Measurements from ENCODE around the gene USF2.

DNA sequence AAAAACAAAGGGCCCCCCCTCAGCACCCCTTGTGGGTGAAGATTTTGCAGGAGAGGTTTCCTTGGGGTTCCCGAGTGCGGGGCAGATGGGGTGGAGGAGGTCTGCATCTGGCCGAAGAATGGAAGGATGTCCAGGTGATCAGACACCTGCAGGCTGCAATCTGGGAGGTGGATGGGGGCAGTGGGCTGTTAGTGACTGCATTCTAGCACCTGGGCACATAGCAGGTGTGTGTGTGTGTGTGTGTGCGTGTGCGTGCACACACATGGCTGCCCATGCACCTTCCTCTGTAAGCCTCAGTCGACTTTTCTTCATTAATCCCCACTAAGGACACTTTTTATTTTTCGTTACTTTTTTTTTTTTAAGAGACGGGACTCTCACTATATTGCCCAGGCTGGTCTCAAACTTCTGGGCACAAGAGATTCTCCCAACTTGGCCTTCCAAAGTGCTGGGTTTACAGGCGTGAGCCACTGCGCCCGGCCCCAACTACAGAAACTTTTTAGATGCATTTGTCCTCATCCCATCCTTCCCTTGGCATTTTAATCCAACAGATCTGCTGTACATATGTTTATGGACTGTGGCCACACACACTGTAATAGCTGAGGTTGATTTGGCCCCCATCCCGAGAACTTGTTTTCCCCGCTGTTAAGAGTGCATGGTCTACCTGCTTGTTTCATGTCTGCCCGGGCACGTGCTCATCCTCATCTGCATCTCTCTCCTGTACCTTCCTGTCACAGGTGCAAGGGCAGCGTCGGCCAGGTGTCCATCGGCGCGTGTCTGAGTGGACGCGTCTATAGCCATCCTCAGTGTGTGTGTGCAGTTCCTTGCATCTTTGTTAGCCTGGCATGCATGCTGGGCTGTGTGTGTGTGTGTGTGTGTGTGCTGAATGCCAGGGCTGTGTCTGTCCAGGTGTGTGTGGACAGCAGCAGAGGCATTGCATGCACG, 23.9 kb downstream of the USF2 start:
- TF ChIP-seq, protein P1, sequence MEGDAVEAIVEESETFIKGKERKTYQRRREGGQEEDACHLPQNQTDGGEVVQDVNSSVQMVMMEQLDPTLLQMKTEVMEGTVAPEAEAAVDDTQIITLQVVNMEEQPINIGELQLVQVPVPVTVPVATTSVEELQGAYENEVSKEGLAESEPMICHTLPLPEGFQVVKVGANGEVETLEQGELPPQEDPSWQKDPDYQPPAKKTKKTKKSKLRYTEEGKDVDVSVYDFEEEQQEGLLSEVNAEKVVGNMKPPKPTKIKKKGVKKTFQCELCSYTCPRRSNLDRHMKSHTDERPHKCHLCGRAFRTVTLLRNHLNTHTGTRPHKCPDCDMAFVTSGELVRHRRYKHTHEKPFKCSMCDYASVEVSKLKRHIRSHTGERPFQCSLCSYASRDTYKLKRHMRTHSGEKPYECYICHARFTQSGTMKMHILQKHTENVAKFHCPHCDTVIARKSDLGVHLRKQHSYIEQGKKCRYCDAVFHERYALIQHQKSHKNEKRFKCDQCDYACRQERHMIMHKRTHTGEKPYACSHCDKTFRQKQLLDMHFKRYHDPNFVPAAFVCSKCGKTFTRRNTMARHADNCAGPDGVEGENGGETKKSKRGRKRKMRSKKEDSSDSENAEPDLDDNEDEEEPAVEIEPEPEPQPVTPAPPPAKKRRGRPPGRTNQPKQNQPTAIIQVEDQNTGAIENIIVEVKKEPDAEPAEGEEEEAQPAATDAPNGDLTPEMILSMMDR (IDR thresholded peaks at IDR 0.05; ENCODE audit: insufficient read depth, low read depth, low read length) = no peak
- no peak for TF ChIP-seq EZH2 (IDR thresholded peaks at IDR 0.05; ENCODE audit: insufficient read depth, low read length)
